ENCODE measurements around the gene ARL16.

Gene ARL16

DNA sequence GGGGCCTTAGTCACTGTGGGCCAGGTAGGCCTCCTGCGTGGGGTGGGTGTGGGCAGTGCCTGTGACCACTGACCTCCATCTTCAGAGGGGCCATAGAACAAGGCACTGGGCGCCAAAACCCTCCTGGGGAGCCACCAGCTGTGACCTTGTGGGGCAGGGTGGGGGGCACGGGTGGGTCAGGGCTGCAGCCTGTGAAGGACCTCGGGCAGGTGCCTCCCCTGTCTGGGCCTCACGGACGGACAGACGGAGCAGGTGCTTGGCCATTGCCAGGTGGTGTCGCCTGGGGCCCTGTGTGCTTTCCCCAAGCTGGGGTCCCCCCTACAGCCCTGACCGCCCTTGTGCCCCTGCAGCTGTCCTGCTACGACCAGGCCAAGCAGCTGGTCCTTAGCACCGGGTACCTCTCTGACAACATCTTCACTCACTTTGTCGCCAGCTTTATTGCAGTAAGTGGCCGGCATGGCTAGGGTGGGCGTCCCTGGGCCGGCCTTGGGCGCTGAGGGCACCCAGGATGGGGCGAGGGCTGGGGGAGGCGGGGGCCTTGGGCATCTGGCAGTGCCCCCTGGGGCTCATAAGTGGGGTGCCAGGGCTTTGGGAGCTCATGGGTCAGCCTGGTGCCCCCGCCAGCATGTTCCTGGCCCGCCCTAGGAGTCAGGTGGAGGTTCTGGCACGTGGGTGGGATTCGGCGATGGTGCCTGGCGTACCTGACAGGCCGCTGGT lies 33.6 kb upstream of the ARL16 start:
- no peak for DNase-seq
- H2AFZ ChIP-seq (ENCODE audit: low read length), result no peak overlapping the region
- H3K79me2 ChIP-seq (ENCODE audit: low read length), result peaks cover 34% of the 10 kb centered on the region
- no peak overlapping the region for H3K4me3 ChIP-seq (ENCODE audit: low read length)
- no peaks in the 10 kb centered on the region for H4K20me1 ChIP-seq (ENCODE audit: insufficient read depth, low read length)
- no peaks in the 10 kb centered on the region for H3K9me2 ChIP-seq (replicated peaks; ENCODE audit: insufficient read depth, low read length)
- peaks cover 13% of the 10 kb centered on the region for H3K4me1 ChIP-seq (ENCODE audit: low read length)
- no peak overlapping the region for H3K9ac ChIP-seq (ENCODE audit: low read length)
- TF ChIP-seq EZH2phosphoT487 (IDR thresholded peaks at IDR 0.05; ENCODE audit: low read length) (no peak), EZH2 (optimal IDR thresholded peaks at IDR 0.05; ENCODE audit: low read depth, low read length) (no peak)
- TF ChIP-seq, protein P1, sequence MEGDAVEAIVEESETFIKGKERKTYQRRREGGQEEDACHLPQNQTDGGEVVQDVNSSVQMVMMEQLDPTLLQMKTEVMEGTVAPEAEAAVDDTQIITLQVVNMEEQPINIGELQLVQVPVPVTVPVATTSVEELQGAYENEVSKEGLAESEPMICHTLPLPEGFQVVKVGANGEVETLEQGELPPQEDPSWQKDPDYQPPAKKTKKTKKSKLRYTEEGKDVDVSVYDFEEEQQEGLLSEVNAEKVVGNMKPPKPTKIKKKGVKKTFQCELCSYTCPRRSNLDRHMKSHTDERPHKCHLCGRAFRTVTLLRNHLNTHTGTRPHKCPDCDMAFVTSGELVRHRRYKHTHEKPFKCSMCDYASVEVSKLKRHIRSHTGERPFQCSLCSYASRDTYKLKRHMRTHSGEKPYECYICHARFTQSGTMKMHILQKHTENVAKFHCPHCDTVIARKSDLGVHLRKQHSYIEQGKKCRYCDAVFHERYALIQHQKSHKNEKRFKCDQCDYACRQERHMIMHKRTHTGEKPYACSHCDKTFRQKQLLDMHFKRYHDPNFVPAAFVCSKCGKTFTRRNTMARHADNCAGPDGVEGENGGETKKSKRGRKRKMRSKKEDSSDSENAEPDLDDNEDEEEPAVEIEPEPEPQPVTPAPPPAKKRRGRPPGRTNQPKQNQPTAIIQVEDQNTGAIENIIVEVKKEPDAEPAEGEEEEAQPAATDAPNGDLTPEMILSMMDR (IDR thresholded peaks at IDR 0.05; ENCODE audit: low read length), result no peak
- no peaks in the 10 kb centered on the region for H3K9me3 ChIP-seq (replicated peaks; ENCODE audit: insufficient read depth, low read length)
- no peak overlapping the region for H3K27ac ChIP-seq (ENCODE audit: low read length)
- no peaks in the 10 kb centered on the region for H3K27me3 ChIP-seq (replicated peaks; ENCODE audit: insufficient read depth, low read length)
- no peaks in the 10 kb centered on the region for H3K36me3 ChIP-seq (replicated peaks; ENCODE audit: insufficient read depth, low read length)
- H3F3A ChIP-seq (ENCODE audit: insufficient read depth, low read length), result peaks cover 10% of the 10 kb centered on the region; the same call in 1 of the 2 replicates
- H3K4me2 ChIP-seq (ENCODE audit: low read depth, low read length), result no peak overlapping the region

DNA sequence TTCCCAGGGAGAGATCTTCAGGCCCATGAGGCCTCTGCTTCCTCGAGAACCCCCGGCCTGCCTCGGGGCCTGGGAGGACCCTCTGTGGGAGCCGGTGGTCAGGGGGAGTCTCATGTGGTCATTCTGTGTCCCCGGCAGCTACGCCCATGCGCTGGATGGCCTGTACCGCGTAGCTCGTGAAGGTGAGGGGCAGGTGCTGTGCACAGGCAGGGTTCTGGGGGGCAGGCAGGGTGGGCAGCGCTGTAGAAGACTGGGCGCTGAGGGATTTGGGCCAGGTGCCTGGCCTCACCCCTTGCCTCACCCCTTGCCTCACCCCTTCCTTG lies 33.0 kb upstream of the ARL16 start:
- no peak overlapping the region for H3K27ac ChIP-seq (ENCODE audit: low read length)
- no peaks in the 10 kb centered on the region for H3K9me2 ChIP-seq (replicated peaks; ENCODE audit: insufficient read depth, low read length)
- no peaks in the 10 kb centered on the region for H4K20me1 ChIP-seq (ENCODE audit: insufficient read depth, low read length)
- H3K4me1 ChIP-seq (ENCODE audit: low read length), result peaks cover 8% of the 10 kb centered on the region; the same call in 1 of the 2 replicates
- H3K27me3 ChIP-seq (replicated peaks; ENCODE audit: insufficient read depth, low read length), result no peaks in the 10 kb centered on the region
- no peak overlapping the region for H2AFZ ChIP-seq (ENCODE audit: low read length)
- H3K9me3 ChIP-seq (replicated peaks; ENCODE audit: insufficient read depth, low read length), result no peaks in the 10 kb centered on the region
- no peak overlapping the region for H3K4me2 ChIP-seq (ENCODE audit: low read depth, low read length)
- no peak for TF ChIP-seq EZH2 (optimal IDR thresholded peaks at IDR 0.05; ENCODE audit: low read depth, low read length)
- TF ChIP-seq, protein P1 (IDR thresholded peaks at IDR 0.05; ENCODE audit: low read length), result no peak
- no peak for TF ChIP-seq EZH2phosphoT487 (IDR thresholded peaks at IDR 0.05; ENCODE audit: low read length)
- H3K9ac ChIP-seq (ENCODE audit: low read length), result no peak overlapping the region
- no peak for DNase-seq
- no peak overlapping the region for H3K4me3 ChIP-seq (ENCODE audit: low read length)
- no peaks in the 10 kb centered on the region for H3K36me3 ChIP-seq (replicated peaks; ENCODE audit: insufficient read depth, low read length)
- H3K79me2 ChIP-seq (ENCODE audit: low read length), result peaks cover 34% of the 10 kb centered on the region
- peaks cover 8% of the 10 kb centered on the region for H3F3A ChIP-seq (ENCODE audit: insufficient read depth, low read length)

GRCh38 chr17:81715872-81716673 lies 32.5 kb upstream of the ARL16 start:
- H3K9me2 ChIP-seq (replicated peaks; ENCODE audit: insufficient read depth, low read length), result no peaks in the 10 kb centered on the region
- H3F3A ChIP-seq (ENCODE audit: insufficient read depth, low read length), result peaks cover 8% of the 10 kb centered on the region
- H3K79me2 ChIP-seq (ENCODE audit: low read length), result peaks cover 34% of the 10 kb centered on the region
- H2AFZ ChIP-seq (ENCODE audit: low read length), result no peak overlapping the region
- H3K27me3 ChIP-seq (replicated peaks; ENCODE audit: insufficient read depth, low read length), result no peaks in the 10 kb centered on the region
- no peak for DNase-seq
- no peaks in the 10 kb centered on the region for H3K36me3 ChIP-seq (replicated peaks; ENCODE audit: insufficient read depth, low read length)
- no peak overlapping the region for H3K27ac ChIP-seq (ENCODE audit: low read length)
- no peak overlapping the region for H3K4me3 ChIP-seq (ENCODE audit: low read length)
- H3K9ac ChIP-seq (ENCODE audit: low read length), result no peak overlapping the region
- no peaks in the 10 kb centered on the region for H3K9me3 ChIP-seq (replicated peaks; ENCODE audit: insufficient read depth, low read length)
- peaks cover 11% of the 10 kb centered on the region for H3K4me1 ChIP-seq (ENCODE audit: low read length)
- no peaks in the 10 kb centered on the region for H4K20me1 ChIP-seq (ENCODE audit: insufficient read depth, low read length)
- H3K4me2 ChIP-seq (ENCODE audit: low read depth, low read length), result no peak overlapping the region
- TF ChIP-seq, protein P1 (IDR thresholded peaks at IDR 0.05; ENCODE audit: low read length), result no peak
- TF ChIP-seq EZH2 (optimal IDR thresholded peaks at IDR 0.05; ENCODE audit: low read depth, low read length) (no peak), EZH2phosphoT487 (IDR thresholded peaks at IDR 0.05; ENCODE audit: low read length) (no peak)
